CD4-positive, CD25-positive, alpha-beta regulatory T cell (primary cell): ENCODE results near the gene KLHL3. TPM values are rescaled to one million over a fixed set of nuclear protein-coding genes. Genes with fewer than 3 reads are reported as not detected.

Experiments
- ATAC-seq, 2 donors: fragments of 150-1000 bp; cut with Tn5 transposase; one replicate each; pipeline ENCODE4 v1.10.0; 2021; ENCODE audit warnings: low read depth in 2 of 2, moderate number of reproducible peaks in 2 of 2, moderate library complexity in 1 of 2
- DNase-seq, 3 donors: peaks; one replicate each; pipeline versions ENCODE4 v3.0.0 to v3.0.0-alpha.2; 2012 to 2022; ENCODE audit warnings: mixed read lengths in 1 of 3
- H3K27ac ChIP-seq: one replicate; pipeline ENCODE4 v1.7.0; 2013; ENCODE audit warnings: mild to moderate bottlenecking, low read length; ENCODE audit not compliant: insufficient read depth, poor library complexity, severe bottlenecking
- H3K27me3 ChIP-seq: one replicate; pipeline ENCODE4 v1.7.0; 2013; ENCODE audit warnings: low read length; ENCODE audit not compliant: control insufficient read depth, insufficient read depth
- H3K36me3 ChIP-seq: one replicate; pipeline ENCODE4 v1.7.0; 2013; ENCODE audit warnings: mild to moderate bottlenecking, low read length, moderate library complexity; ENCODE audit not compliant: control insufficient read depth, insufficient read depth
- H3K4me1 ChIP-seq: 2 replicates; pipeline ENCODE4 v1.7.0; 2013; ENCODE audit warnings: mild to moderate bottlenecking, low read length; ENCODE audit not compliant: insufficient read depth, control insufficient read depth, poor library complexity, severe bottlenecking
- H3K4me3 ChIP-seq: one replicate; pipeline ENCODE4 v1.7.0; 2013; ENCODE audit warnings: low read depth, mild to moderate bottlenecking, low read length, moderate library complexity
- H3K9me3 ChIP-seq, 2 experiments: 1 replicate in 1 of 2; 2 replicates in 1 of 2; pipeline ENCODE4 v1.7.0; 2013; ENCODE audit warnings: low read length in 2 of 2, mild to moderate bottlenecking in 1 of 2, moderate library complexity in 1 of 2; ENCODE audit not compliant: control insufficient read depth in 2 of 2
- H3K27ac Mint-ChIP-seq, 3 donors: one replicate each; pipeline ENCODE4 v1.8.0; 2020 to 2022; ENCODE audit warnings: mild to moderate bottlenecking in 3 of 3, mixed read lengths in 3 of 3, moderate library complexity in 2 of 3
- H3K27me3 Mint-ChIP-seq: one replicate; pipeline ENCODE4 v1.8.0; 2022; ENCODE audit warnings: mild to moderate bottlenecking, mixed read lengths
- H3K36me3 Mint-ChIP-seq: one replicate; pipeline ENCODE4 v1.8.0; 2020; ENCODE audit warnings: mixed read lengths
- H3K4me1 Mint-ChIP-seq, 4 donors: one replicate each; pipeline ENCODE4 v1.8.0; 2020 to 2022; ENCODE audit warnings: mixed read lengths in 4 of 4, mild to moderate bottlenecking in 1 of 4
- H3K4me3 Mint-ChIP-seq, 4 donors: one replicate each; pipeline ENCODE4 v1.8.0; 2020 to 2022; ENCODE audit warnings: mild to moderate bottlenecking in 4 of 4, mixed read lengths in 4 of 4, moderate library complexity in 3 of 4
- H3K9me3 Mint-ChIP-seq, 7 donors: one replicate each; pipeline ENCODE4 v1.8.0; 2020 to 2022; ENCODE audit warnings: mixed read lengths in 7 of 7, mild to moderate bottlenecking in 3 of 7, moderate library complexity in 2 of 7
- polyA plus RNA-seq, 4 donors: library from polyadenylated mRNA; unstranded; fragments of 300-500 nt; fragmentation: Illumina TruSeq; gene quantifications; one replicate each; pipeline ENCODE4 v1.2.3, GENCODE V29; 2021
- total RNA-seq: library from RNA; stranded (reverse); gene quantifications from one replicate; pipeline ENCODE4 v1.2.3, GENCODE V29; 2022

Gene KLHL3
- total and polyA plus RNA-seq, 5 donors from 2014 or later = 2.8 to 24.4 (median 5.7) TPM

- peaks cover 0 to 2% (median 0%) of the 10 kb centered on the region in 7 donors for H3K9me3 Mint-ChIP-seq
- H3K4me3 ChIP-seq = no peak overlapping the region
- no peaks in the 10 kb centered on the region for H3K27me3 Mint-ChIP-seq
- DNase-seq (no peak), ATAC-seq (no peak)
- peaks cover 76% of the 10 kb centered on the region for H3K36me3 Mint-ChIP-seq
- H3K36me3 ChIP-seq = peaks cover 30% of the 10 kb centered on the region
- no peaks in the 10 kb centered on the region for H3K27me3 ChIP-seq
- no peaks in the 10 kb centered on the region for H3K4me1 ChIP-seq
- H3K27ac ChIP-seq = no peak overlapping the region
- H3K4me3 Mint-ChIP-seq = no peak overlapping the region
- peaks cover 0 to 5% (median 4%) of the 10 kb centered on the region in 4 donors for H3K4me1 Mint-ChIP-seq
- H3K27ac Mint-ChIP-seq = peak overlapping the region in 1 of 3 donors; percentile 63
- no peaks in the 10 kb centered on the region for H3K9me3 ChIP-seq
These were observed 30.8 kb downstream of the KLHL3 start for GRCh38 chr5:137705106-137705505.

- H3K4me1 ChIP-seq = no peaks in the 10 kb centered on the region
- DNase-seq (no peak), ATAC-seq (no peak)
- H3K4me3 ChIP-seq = no peak overlapping the region
- H3K9me3 Mint-ChIP-seq = peaks cover 0 to 2% (median 0%) of the 10 kb centered on the region in 7 donors
- H3K4me1 Mint-ChIP-seq = peaks cover 0 to 18% (median 10%) of the 10 kb centered on the region in 4 donors
- no peaks in the 10 kb centered on the region for H3K9me3 ChIP-seq
- peaks cover 78% of the 10 kb centered on the region for H3K36me3 Mint-ChIP-seq
- no peak overlapping the region for H3K4me3 Mint-ChIP-seq
- H3K27ac ChIP-seq = no peak overlapping the region
- H3K36me3 ChIP-seq = peaks cover 18% of the 10 kb centered on the region
- H3K27ac Mint-ChIP-seq = no peak overlapping the region
- no peaks in the 10 kb centered on the region for H3K27me3 Mint-ChIP-seq
- H3K27me3 ChIP-seq = no peaks in the 10 kb centered on the region
These were observed 32.3 kb downstream of the KLHL3 start for GRCh38 chr5:137703565-137703964.

GRCh38 chr5:137700282-137700680 is 35.6 kb downstream of the KLHL3 start:
- no peaks in the 10 kb centered on the region for H3K27me3 Mint-ChIP-seq
- DNase-seq = no peak
- Histone ChIP-seq H3K9me3 (no peaks in the 10 kb centered on the region), H3K36me3 (peaks cover 3% of the 10 kb centered on the region), H3K4me1 (peaks cover 22% of the 10 kb centered on the region), H3K27ac (no peak overlapping the region), H3K4me3 (no peak overlapping the region), H3K27me3 (no peaks in the 10 kb centered on the region)
- peaks cover 75% of the 10 kb centered on the region for H3K36me3 Mint-ChIP-seq
- H3K4me1 Mint-ChIP-seq = peaks cover 15 to 51% (median 31%) of the 10 kb centered on the region in 4 donors
- peak overlapping the region; percentile 1 to 88 (median 1) for H3K27ac Mint-ChIP-seq
- no peak overlapping the region for H3K4me3 Mint-ChIP-seq
- ATAC-seq = no peak
- peaks cover 0 to 2% (median 0%) of the 10 kb centered on the region in 7 donors for H3K9me3 Mint-ChIP-seq

- H3K27ac Mint-ChIP-seq = peak overlapping the region; percentile 39 to 88 (median 75)
- ATAC-seq = no peak
- H3K4me1 Mint-ChIP-seq = peaks cover 19 to 57% (median 37%) of the 10 kb centered on the region in 4 donors
- H3K4me1 ChIP-seq = peaks cover 29% of the 10 kb centered on the region
- H3K9me3 Mint-ChIP-seq = peaks cover 0 to 2% (median 0%) of the 10 kb centered on the region in 7 donors
- H3K36me3 Mint-ChIP-seq = peaks cover 74% of the 10 kb centered on the region
- DNase-seq = no peak
- H3K4me3 ChIP-seq = no peak overlapping the region
- H3K27me3 Mint-ChIP-seq = no peaks in the 10 kb centered on the region
- H3K27ac ChIP-seq = no peak overlapping the region
- H3K4me3 Mint-ChIP-seq = peak overlapping the region in 1 of 4 donors; percentile 20
- peaks cover 3% of the 10 kb centered on the region for H3K36me3 ChIP-seq
- no peaks in the 10 kb centered on the region for H3K27me3 ChIP-seq
- H3K9me3 ChIP-seq = no peaks in the 10 kb centered on the region
These were observed 36.3 kb downstream of the KLHL3 start for GRCh38 chr5:137699336-137700281.

- H3K9me3 ChIP-seq = no peaks in the 10 kb centered on the region
- H3K36me3 ChIP-seq = peaks cover 7% of the 10 kb centered on the region
- DNase-seq (peak in 1 of 3 donors; percentile 45), ATAC-seq (peak; percentile 72 to 81)
- peaks cover 38% of the 10 kb centered on the region for H3K4me1 ChIP-seq
- H3K27me3 Mint-ChIP-seq = no peaks in the 10 kb centered on the region
- peak overlapping the region; percentile 88 to 98 (median 95) for H3K27ac Mint-ChIP-seq
- peaks cover 0 to 2% (median 0%) of the 10 kb centered on the region in 7 donors for H3K9me3 Mint-ChIP-seq
- no peaks in the 10 kb centered on the region for H3K27me3 ChIP-seq
- H3K4me3 ChIP-seq = peak overlapping the region; percentile 58
- H3K36me3 Mint-ChIP-seq = peaks cover 70% of the 10 kb centered on the region
- peak overlapping the region; percentile 60 for H3K27ac ChIP-seq
- H3K4me3 Mint-ChIP-seq = peak overlapping the region; percentile 24 to 83 (median 72)
- peaks cover 24 to 75% (median 54%) of the 10 kb centered on the region in 4 donors for H3K4me1 Mint-ChIP-seq
These were observed 39.4 kb downstream of the KLHL3 start for GRCh38 chr5:137696481-137696880.

GRCh38 chr5:137695651-137696428 is 40.0 kb downstream of the KLHL3 start:
- no peaks in the 10 kb centered on the region for H3K9me3 ChIP-seq
- peak overlapping the region; percentile 58 for H3K4me3 ChIP-seq
- ATAC-seq (peak; percentile 65 to 68), DNase-seq (peak in 2 of 3 donors; percentile 41 to 84)
- peaks cover 9% of the 10 kb centered on the region for H3K36me3 ChIP-seq
- peak overlapping the region; percentile 60 for H3K27ac ChIP-seq
- H3K36me3 Mint-ChIP-seq = peaks cover 72% of the 10 kb centered on the region
- H3K4me1 ChIP-seq = peaks cover 38% of the 10 kb centered on the region
- H3K4me1 Mint-ChIP-seq = peaks cover 28 to 75% (median 54%) of the 10 kb centered on the region in 4 donors
- H3K27ac Mint-ChIP-seq = peak overlapping the region; percentile 88 to 98 (median 95)
- no peaks in the 10 kb centered on the region for H3K27me3 ChIP-seq
- H3K4me3 Mint-ChIP-seq = peak overlapping the region; percentile 24 to 83 (median 72)
- H3K27me3 Mint-ChIP-seq = no peaks in the 10 kb centered on the region
- H3K9me3 Mint-ChIP-seq = peaks cover 0 to 2% (median 0%) of the 10 kb centered on the region in 7 donors

GRCh38 chr5:137693951-137694721 is 41.8 kb downstream of the KLHL3 start:
- Histone ChIP-seq H3K27me3 (no peaks in the 10 kb centered on the region), H3K27ac (no peak overlapping the region), H3K36me3 (peaks cover 21% of the 10 kb centered on the region), H3K9me3 (no peaks in the 10 kb centered on the region), H3K4me1 (peaks cover 38% of the 10 kb centered on the region), H3K4me3 (no peak overlapping the region)
- Mint-ChIP-seq H3K27me3 (no peaks in the 10 kb centered on the region), H3K4me1 (peaks cover 28 to 64% (median 49%) of the 10 kb centered on the region in 4 donors), H3K27ac (peak overlapping the region; percentile 88 to 95 (median 89)), H3K9me3 (peaks cover 0 to 2% (median 0%) of the 10 kb centered on the region in 7 donors), H3K36me3 (peaks cover 71% of the 10 kb centered on the region), H3K4me3 (peak overlapping the region in 1 of 4 donors; percentile 12)
- no peak for DNase-seq
- no peak for ATAC-seq
